ENCODE results near the gene SCN9A. TPM values are rescaled to one million over a fixed set of nuclear protein-coding genes. Genes with fewer than 3 reads are reported as not detected.

The SCN9A gene
- total and polyA plus RNA-seq, 9 of the 15 experiments (the other 6 are each of a cell fraction or from before 2014, with no cell fraction given) = 1.4 to 22.8 (median 7.1) TPM

GRCh38 chr2:166376488-166376828, 714 bp upstream of the SCN9A start (continued):
- TF ChIP-seq ZNF318 (IDR thresholded peaks at IDR 0.05; ENCODE audit: borderline replicate concordance in 1 of 2, low read depth in 1 of 2) (0 out of 4 replicates have a peak, but pooled peaks of 1 of the 2 experiments have one; percentile 5), ZNF696 (CRISPR knock-in tag; conservative IDR thresholded peaks at IDR 0.05) (no peak), IFI16 (CRISPR knock-in tag; IDR thresholded peaks at IDR 0.05) (no peak), ZNF766 (CRISPR knock-in tag; conservative IDR thresholded peaks at IDR 0.05) (0 out of 2 replicates have a peak, but pooled peaks have one; percentile 2), ZNF644 (tag; IDR thresholded peaks at IDR 0.05; ENCODE audit: low read depth) (0 out of 2 replicates have a peak, but pooled peaks have one; percentile 18), NR3C1 (CRISPR knock-in tag; IDR thresholded peaks at IDR 0.05) (no peak), ELF1 (tag; IDR thresholded peaks at IDR 0.05) (0 out of 2 replicates have a peak, but pooled peaks have one; percentile 6), GTF2F1 (IDR thresholded peaks at IDR 0.05; ENCODE audit: low read depth, low read length) (no peak), CREBBP (IDR thresholded peaks at IDR 0.05; ENCODE audit: low read depth, low read length) (no peak), ATF1 (CRISPR knock-in tag; IDR thresholded peaks at IDR 0.05) (no peak), ATF1 (tag; IDR thresholded peaks at IDR 0.05) (peak; percentile 81; the same call in 1 of the 2 replicates), NCOA2 (IDR thresholded peaks at IDR 0.05; ENCODE audit: partially characterized antibody in 2 of 2) (no peak), NR2C1 (IDR thresholded peaks at IDR 0.05) (no peak), NR2C1 (tag; IDR thresholded peaks at IDR 0.05) (peak; percentile 2; the same call in 1 of the 2 replicates), POLR2A (conservative IDR thresholded peaks at IDR 0.05) (peak; percentile 9; the same call in 1 of the 2 replicates), THAP7 (CRISPR knock-in tag; IDR thresholded peaks at IDR 0.05) (no peak), CHD1 (IDR thresholded peaks at IDR 0.05; ENCODE audit: low read length) (no peak), ZNF3 (CRISPR knock-in tag; IDR thresholded peaks at IDR 0.05) (0 out of 2 replicates have a peak, but pooled peaks have one; percentile 50), GATAD2A (IDR thresholded peaks at IDR 0.05) (0 out of 2 replicates have a peak, but pooled peaks have one; percentile 3), LCOR (CRISPR knock-in tag; IDR thresholded peaks at IDR 0.05) (no peak), HBP1 (CRISPR knock-in tag; IDR thresholded peaks at IDR 0.05) (no peak), POLR2H (tag; IDR thresholded peaks at IDR 0.05; ENCODE audit: low read depth) (peak; percentile 68)
